Ramos (cell line): ENCODE results near the gene COL9A3.

Experiments
- in situ Hi-C: fragments of 300-500 bp; cut with MboI; formaldehyde crosslinking; loops from one replicate; pipeline ENCODE4 v1.14.3; 2022; ENCODE audit warnings: low sequenced_read_pairs; ENCODE audit not compliant: unreplicated experiment

Gene COL9A3

DNA sequence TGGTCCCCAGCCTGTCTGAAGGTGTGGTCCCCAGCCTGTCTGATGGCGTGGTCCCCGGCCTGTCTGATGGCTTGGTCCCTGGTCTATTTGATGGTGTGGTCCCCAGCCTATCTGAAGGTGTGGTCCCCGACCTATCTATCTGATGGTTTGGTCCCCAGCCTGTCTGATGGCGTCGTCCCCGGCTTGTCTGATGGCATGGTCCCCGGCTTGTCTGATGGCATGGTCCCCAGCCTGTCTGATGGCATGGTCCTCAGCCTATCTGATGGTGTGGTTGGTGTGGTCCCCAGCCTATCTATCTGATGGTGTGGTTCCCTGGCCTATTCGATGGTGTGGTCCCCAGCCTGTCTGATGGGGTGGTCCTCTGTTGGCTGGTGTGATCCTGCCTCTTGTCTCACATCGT lies 38.8 kb upstream of the COL9A3 start:
- in situ Hi-C loops, result no loop called here

DNA sequence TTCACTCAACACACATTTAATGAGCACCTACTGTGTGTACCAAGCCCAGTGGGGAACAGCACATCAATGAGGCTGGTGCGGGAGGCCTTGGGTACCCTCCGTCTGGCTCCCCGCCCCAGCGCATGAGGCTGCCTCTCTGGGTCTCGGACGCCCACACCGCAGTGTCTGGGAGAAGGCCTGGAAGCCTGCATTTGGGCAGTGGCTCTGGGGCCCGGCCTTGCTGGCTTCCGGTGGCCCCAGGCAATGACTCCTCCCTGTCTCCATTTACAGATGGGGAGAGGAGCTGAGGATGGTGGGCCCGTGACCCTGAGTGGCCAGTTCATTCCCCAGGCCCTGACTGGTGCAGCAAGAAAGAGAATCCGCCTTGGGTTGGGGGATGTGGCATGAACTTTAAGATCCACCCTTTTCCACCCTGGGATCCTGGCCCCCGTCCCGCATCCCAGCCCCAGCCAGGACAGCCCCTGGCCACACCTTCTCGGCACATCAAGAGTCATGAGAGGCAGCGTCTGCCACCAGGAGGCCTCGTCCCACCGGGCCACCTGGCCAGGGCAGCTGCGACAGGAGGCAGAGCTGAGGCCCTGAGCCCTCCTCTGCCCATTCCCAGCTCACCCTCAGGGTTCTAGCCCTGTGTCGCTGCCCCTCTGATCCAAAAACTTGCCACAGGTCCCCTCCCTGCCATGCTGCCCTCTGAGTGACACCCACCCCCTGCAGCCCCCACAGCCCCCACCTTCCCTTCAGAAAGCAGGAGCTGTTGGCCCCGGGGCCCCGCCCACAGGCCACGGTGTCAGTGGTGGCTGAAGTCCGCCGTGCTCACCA lies 38.0 kb upstream of the COL9A3 start:
- in situ Hi-C loops, result no loop called here

DNA sequence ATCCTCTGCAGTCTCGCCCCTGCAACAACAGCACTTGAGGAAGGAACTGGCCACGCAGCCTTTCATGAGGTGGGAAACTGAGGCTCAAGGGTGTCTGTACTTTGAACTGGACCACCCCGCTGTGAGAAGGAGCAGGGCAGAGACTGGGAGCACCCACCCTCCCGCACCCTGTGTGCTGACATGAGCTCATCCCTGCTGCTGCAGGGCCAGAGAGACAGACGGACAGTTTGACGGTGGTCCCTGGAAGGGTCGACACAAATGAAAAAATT lies 37.5 kb upstream of the COL9A3 start:
- in situ Hi-C loops, result no loop called here

DNA sequence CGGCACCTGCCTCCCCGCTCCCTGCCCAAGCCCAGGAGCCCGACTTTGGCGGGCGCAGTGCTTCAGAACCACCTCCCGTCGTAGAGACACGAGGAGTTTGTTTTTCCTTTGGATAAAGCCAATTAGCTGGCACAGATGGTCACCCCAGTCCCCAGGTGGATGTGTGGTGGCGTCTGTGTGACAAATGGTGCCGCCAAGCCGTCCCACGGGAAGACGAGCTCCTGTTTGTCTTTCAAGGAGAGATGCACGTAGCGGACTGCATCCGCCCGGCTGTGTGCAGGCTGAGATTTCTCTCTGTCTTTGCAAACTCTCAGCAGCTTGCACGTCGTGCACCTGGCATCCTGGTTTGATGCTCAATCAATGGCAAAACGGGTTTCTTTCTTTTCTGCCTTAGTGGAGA lies 36.6 kb upstream of the COL9A3 start:
- in situ Hi-C loops, result no loop called here

DNA sequence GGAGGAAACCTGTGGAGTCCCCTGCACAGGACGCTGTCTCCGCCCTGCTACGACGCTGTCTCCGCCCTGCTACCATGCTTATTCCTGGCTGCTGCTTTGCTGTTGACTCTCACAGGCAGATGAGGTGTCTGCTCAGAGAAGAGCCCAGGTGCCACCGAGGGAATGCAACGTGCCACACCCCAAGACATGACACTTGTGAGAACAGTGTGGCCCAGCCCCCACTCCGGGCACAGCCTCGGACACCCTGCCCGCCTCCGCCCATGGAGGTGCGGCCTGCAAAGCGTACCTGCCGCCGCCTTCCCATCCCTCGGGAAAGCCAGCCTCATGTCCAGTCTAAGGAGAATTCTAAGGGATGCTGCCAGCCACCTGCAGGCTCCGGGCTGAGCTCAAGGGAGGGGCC lies 36.2 kb upstream of the COL9A3 start:
- in situ Hi-C loops, result no loop called here

DNA sequence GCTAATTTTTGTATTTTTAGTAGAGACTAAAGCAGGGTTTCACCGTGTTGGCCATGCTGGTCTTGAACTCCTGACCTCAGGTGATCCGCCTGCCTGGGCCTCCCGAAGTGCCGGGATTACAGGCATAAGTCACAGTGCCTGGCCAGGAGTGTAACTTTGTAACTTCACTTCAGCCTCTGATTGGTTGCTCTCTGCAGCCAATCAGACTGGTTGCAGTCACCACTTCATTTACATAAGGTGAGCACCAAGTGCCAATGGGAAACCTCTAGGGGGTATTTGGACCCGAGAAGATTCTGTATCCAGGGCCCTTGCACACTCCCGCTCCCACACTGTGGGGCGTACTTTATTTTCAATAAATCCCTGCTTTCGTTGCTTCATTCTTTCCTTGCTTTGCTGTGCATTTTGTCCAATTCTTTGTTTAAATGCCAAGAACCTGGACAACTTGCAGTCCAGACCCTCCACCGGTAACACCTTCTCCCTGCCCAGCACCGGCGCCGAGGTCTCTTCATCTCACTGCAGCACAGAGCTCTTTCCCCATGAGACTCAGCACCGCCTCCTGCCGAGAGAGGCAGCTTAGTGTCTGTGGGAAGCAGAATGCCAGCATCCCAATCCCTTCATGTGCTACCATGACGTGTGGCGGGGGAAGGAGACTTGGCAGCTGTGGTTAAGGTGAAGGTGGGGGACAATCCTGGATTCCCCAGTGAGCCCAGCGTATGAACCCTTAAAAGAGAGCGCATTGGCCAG lies 34.5 kb upstream of the COL9A3 start:
- in situ Hi-C loops, result no loop called here

DNA sequence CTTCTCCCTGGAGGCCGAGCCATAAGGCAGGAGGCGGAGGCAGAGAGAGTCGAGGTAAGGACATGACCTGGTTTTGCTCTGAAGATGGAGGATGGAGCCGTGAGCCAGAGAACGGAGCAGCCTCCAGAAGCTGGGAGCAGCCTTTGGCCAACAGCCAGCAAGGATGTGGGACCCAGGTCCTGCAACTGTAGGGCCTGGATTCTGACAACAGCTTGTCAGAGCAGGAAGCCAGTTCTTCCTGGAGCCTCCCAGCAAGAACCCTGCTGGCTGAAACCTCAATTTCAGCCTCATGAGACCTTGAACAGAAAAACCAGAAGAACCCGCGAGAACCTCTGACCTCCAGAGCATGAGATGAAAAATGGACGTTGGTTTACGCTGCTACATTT lies 34.0 kb upstream of the COL9A3 start:
- in situ Hi-C loops, result no loop called here

DNA sequence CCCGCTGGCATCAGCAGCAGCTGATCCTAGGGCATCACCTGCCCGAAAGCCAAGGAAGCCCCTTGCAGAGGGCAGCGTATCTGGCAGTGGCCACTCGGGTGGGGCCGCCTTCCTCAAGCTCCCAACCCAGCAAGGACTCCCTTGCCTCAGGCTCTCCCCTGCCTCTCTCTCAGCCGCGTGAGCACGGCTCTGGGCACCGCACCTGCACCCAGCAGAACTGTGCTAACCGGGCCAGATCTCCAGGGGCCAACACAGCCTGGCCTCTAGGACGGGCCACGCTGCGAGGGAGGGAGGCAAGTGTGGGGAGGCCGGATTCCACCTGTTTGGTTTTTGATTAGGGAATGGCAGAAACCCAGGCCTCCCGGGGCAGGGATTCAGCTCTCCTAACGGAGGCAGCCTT lies 32.4 kb upstream of the COL9A3 start:
- in situ Hi-C loops, result no loop called here

DNA sequence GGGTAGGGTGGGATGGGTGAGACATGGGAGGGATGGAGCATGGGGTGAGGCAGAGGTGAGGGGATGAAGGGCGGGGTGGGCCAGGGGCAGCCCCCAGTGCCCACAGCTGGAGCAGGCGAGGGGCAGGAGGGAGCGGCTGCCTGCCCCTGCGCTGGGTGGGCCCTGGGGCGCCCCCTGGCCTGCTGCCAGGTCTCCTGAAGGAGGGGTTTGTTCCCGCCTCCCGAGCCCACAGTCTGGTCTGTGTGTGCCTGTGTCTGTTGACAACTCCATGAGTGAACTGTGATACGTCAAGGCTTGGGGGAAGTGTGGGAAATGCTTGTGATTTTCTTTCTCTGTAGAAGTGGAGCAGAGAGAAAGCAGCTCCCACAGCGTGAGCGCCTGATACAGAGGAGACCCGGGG lies 31.5 kb upstream of the COL9A3 start:
- in situ Hi-C loops, result no loop called here

DNA sequence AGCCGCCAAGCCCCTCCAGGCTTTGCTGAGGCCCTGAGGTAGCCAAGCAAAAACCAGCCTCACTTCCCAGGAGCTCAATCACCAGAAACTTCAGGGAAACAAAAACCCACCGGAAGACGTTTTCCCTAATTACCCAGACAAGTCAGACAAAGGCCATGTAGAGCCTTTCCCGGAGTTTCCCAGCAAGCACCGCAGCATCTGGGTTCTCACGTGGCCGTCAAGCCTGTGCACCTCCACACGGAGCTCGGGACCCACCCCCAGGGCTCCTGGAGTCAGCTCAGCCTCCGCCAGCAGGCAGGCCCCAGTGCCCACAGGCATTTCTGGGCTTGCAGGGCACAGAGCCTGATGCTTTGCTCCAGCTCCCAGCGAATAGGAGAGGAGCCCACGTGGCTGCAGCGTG lies 30.7 kb upstream of the COL9A3 start:
- in situ Hi-C loops, result no loop called here

DNA sequence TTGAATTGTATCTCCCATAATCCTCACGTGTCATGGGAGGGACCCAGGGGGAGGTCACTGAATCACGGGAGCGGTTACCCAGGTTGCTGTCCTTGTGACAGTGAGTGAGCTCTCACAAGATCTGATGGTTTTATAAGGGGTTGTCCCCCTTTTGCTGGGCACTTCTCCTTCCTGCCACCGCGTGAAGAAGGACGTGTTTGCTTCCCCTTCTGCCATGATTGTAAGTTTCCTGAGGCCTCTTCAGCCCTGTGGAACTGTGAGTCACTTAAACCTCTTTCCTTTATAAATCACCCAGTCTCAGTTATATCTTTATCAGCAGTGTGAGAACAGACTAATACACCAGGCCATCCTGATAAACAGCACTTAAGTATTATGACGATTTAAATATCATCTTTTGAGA lies 29.5 kb upstream of the COL9A3 start:
- in situ Hi-C loops, result no loop called here

DNA sequence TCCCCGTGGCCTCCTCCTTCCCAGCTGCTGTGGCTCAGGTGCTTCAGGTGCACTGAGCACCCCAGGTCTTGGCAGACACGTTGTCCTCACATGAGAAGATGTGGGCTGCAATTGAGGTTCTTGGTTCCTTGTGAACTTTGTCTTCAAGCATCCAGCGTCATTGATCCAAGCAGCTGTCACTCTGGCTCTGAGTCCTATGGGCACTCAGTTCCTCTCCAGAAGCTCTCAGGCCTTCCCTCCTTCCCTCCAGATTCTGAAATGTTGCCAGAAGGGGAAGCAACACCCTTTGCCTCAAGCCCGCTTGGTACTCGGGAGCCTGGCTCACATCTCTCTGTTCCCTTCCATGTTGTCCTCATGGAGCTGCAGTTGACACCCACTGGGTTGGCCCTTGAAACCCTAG lies 29.0 kb upstream of the COL9A3 start:
- in situ Hi-C loops, result no loop called here

DNA sequence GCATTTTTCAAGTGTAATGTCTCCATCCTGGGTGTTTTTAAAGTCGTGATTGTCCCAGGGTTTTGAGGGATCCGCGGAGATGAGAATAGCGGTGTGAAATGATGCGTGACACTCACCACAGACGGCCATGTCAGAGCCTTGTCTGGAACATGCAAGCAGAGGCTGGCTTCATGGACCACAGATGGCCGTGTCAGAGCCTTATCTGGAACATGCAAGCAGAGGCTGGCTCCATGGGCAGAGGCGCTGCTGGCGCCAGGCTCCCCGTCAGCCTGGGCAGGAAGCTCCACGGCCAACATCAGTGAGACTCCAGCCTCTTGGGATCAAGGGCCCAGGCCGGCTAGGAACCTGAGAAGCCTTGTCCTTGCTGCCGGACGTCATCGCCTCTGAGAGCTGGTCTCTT lies 28.2 kb upstream of the COL9A3 start:
- in situ Hi-C loops, result no loop called here

DNA sequence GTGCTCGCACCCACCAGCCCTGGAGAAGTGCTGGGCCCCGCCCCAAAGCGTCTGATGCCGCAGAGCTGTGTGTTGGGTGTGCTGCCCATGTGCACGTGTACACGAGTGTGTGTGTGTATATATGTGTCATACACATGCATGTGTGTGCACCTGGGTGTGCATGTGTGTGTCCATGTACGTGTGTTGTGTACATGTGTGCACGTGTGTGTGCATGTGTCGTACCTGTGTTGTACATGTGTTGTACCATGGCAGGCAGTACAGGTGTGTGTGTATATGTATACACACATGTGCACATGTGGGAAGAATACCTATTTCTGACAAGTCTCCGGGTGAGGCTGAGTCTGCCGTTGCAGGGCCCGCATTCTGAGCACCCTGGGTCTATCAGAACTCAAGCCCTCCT lies 26.8 kb upstream of the COL9A3 start:
- in situ Hi-C loops, result loop anchor here (5.0 to 10.0 kb wide), 3 partner anchors 165 to 385 kb away; partner anchors contain the start of gene CABLES2

DNA sequence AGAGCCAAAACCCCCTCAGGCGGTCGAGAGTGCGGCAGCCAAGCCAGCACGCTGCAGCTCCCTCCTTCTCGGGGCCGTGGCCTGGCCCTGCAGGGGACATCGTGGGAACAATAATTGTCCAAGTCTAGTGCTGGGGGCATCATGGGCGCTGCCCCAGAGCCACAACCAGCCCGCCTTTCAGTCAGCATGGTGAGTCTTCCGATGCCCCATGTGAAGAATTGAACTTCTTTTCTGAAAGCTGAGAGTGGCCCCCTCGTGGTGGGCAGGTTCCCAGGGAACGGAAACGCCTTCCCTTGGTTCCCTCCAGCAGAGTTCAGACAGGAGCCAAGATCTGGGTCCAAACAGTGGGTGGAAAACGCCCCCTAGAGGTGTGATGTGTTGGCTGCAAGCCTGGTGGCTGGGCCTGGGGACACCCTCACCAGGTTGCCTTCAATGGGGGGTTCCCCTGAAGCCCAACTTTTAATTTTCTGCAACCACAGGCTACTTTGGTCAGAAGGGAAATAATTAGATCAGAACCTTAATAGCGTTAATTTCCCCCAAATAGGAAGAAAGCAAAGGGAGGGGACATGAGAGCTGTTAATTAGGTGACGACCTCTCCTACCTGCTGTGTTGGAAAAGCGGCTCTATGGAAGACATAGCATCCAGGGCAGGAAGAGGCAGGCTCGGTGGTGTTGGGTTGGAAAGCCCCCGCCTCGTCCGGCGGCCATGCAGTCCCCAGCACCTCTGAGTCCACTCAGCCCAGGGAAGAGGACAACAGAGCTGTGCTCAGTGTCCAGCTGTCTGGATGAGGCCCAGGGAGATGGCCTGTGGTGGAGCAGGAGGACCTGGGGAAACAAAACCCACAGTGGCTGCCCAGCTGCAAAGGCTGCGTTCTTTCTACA lies 25.3 kb upstream of the COL9A3 start:
- in situ Hi-C loops, result loop anchor here (5.0 to 10.0 kb wide), 3 partner anchors 167 to 387 kb away; partner anchors contain the start of gene CABLES2

DNA sequence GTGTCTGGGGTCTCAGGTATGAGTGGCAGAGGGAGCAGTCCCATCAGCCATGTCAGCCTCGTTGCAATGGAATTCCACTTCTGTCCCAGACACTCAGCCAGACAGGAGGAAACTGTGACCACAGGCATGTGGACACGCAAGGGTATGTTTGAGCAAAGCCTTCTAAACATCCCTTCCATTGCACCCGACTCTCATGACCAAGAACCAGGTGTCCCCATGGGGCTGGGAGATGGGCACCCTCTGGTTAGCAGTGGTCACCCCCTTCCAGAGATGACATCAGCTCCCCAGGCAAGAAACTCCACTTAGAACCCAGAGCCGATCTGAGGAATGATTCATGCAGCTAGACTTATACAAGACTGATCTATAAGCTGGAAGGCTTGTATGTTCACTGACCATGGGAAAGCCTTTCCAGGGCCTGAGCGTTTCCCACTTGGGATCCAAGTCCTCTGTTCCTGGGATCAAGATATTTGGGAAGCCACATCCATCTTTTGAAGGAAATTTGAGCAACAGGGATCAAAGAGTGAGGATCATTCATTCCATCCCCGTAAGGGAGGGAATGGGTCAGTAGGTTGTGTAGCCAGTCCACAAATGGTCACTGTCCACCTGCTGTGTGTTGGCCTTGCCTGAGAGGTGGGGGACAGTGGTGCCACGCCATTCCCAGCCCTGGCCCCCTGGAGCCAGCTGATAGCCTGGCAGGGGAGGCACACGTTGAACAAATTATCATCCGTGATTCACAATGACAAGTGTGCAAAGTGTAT lies 24.5 kb upstream of the COL9A3 start:
- in situ Hi-C loops, result loop anchor here (5.0 to 10.0 kb wide), 3 partner anchors 168 to 388 kb away; partner anchors contain the start of gene CABLES2

DNA sequence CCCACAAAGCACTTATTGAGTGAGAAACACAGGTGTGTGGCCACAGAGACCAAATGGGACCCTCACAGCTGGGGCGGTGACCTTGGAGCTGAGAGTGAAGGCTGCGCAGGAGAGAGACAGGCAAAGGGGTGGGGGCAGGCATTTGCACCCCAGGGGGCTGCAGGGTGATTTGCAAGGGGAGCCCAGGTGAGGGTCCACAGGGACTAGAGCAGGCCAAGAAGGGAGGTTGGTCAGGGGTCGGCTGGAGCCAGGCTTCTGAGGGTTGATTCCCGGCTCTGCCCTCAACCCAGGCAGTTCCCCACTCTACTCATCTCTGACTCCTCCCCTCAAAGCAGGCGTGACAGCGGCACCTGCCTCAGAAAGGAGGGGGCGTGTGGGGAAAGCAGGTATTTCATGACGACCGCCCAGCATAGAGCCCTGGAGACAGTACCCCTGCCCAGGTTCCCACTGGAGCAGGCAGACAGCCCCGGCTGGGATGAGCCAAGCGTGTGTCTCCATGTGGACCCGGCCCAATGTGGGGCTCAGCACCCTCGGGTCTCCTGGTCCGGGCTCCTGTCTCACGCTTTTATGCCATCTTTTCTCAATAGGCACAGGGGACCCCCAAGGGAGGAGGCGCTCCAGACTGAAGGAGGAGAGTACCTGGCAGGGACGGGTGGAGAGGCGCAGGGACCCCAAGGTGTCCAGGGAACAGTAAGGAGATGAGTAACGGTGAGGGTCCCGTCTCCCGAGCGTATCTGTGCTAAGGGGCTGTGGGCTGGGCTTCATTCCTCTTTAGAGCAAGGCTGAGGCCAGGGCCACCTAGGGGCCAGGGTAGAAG lies 23.7 kb upstream of the COL9A3 start:
- in situ Hi-C loops, result loop anchor here (5.0 to 10.0 kb wide), 3 partner anchors 168 to 388 kb away; partner anchors contain the start of gene CABLES2

DNA sequence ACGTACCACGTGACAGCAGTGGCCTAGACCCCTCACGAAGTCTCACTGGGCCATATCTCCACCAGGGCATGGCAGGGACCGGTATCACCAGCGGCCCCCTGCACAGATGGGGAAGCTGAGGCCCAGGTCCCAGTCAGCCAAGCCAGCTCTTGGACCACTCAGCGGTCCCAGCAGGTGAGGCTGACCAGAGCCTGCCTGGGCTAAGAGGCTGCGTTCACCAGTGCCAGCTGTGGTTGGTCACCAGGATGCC lies 23.2 kb upstream of the COL9A3 start:
- in situ Hi-C loops, result loop anchor here (5.0 to 10.0 kb wide), 3 partner anchors 169 to 389 kb away; partner anchors contain the start of gene CABLES2

DNA sequence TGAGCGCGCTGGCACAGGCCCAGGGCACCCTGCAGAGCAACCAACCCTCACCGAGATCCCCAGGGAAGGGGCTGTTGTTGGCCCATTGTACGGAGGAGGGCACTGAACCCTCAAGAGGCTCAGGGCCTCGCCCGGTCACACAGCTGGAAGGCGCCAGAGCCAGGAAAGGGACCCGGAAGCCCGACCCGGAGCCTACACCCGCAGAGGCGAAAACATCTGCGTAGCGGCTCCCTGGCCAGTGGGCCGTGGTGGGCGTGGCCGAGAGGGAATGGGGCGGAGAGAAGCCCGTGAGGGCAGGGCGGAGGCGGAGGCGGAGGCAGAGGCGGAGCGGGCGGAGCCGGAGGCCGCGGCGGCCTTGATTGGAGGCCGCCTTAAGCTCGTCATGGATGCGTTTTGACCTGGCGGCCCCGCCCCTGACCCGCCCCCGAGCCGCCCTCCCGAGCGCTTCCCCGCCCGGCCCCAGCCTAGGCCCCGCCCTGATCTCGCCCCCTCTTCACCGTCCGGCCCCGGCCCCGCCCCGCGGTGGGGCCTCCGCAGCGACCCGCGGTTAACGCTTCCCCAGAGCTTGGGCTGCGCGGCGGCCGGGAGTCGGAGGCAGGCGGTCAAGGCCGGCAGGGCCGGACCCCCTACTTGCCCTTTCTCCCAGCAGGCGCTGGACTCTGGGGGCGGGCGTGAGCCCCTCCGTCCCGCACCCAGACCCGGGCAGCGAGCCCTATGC lies 22.7 kb upstream of the COL9A3 start:
- in situ Hi-C loops, result loop anchor here (5.0 to 10.0 kb wide), 3 partner anchors 169 to 389 kb away; partner anchors contain the start of gene CABLES2
